Esophagus squamous epithelium (tissue), 4 donors: Measurements from ENCODE around the gene OSBPL10.

ENCODE experiments used
- POLR2A ChIP-seq, 4 donors: fragments of 450-650 bp; IDR thresholded peaks; one replicate each; pipeline ENCODE4 v1.6.1; 2017; ENCODE audit warnings: antibody characterized with exemption in 4 of 4, mild to moderate bottlenecking in 4 of 4, moderate library complexity in 3 of 4
- TF ChIP-seq, protein P1 (sequence below), 6 experiments: fragments of 450-650 bp in 4 of 6; fragments of 200-600 bp in 2 of 6; sonication (generic) in 2 of 6; IDR thresholded peaks; one replicate each; pipeline ENCODE4 v1.5.1; 2016 to 2019; ENCODE audit warnings: antibody characterized with exemption in 6 of 6, mild to moderate bottlenecking in 4 of 6, moderate library complexity in 4 of 6

DNA sequence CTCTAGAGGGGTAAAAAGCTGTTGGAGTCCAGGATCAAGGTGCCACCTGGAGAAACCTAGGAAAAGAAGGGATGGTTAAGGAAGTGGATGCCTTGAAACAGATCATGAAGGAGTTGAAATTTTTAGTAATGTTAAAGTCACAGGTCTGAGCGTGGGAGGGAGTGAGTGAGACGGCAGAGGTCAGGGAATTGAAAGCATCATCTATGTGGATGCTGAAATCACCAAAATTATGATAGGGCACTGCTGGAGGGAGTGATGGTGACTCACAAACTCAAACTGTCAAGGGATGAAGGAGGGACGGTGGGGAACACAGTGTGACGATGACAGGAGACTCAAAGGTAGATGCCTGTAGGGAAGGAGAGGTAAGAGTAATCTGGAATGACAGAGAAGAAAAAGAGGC is 205.7 kb downstream of the OSBPL10 start:
- TF ChIP-seq, protein P1, sequence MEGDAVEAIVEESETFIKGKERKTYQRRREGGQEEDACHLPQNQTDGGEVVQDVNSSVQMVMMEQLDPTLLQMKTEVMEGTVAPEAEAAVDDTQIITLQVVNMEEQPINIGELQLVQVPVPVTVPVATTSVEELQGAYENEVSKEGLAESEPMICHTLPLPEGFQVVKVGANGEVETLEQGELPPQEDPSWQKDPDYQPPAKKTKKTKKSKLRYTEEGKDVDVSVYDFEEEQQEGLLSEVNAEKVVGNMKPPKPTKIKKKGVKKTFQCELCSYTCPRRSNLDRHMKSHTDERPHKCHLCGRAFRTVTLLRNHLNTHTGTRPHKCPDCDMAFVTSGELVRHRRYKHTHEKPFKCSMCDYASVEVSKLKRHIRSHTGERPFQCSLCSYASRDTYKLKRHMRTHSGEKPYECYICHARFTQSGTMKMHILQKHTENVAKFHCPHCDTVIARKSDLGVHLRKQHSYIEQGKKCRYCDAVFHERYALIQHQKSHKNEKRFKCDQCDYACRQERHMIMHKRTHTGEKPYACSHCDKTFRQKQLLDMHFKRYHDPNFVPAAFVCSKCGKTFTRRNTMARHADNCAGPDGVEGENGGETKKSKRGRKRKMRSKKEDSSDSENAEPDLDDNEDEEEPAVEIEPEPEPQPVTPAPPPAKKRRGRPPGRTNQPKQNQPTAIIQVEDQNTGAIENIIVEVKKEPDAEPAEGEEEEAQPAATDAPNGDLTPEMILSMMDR (IDR thresholded peaks at IDR 0.05): no peak
- TF ChIP-seq POLR2A (IDR thresholded peaks at IDR 0.05): no peak
